IMR-90 (cell line): Measurements from ENCODE around the gene NUB1. TPM values are rescaled to one million over a fixed set of nuclear protein-coding genes. Genes with fewer than 3 reads are reported as not detected.

Experiments used
- ATAC-seq: fragments of 200-7000 bp; cut with Tn5 transposase; 2 replicates; pipeline ENCODE4 v1.9.1; 2020; ENCODE audit warnings: low read depth, mild to moderate bottlenecking, moderate library complexity
- BruUV-seq: library from RNA; stranded (reverse); fragments of 400-500 nt; replicated peaks from 2 replicates; lab custom pipeline; 2021; lab: Mats Ljungman, UMichigan
- CTCF ChIA-PET: fragments of 300-600 bp; formaldehyde crosslinking; extraction: SDS; loops from one replicate; lab custom pipeline; 2021; ENCODE audit warnings: antibody characterized with exemption; lab: Yijun Ruan, JAX
- POLR2A ChIA-PET: fragments of 300-600 bp; sonication (Branson Sonifier 250); formaldehyde crosslinking; loops from one replicate; lab custom pipeline; 2022; ENCODE audit warnings: antibody characterized with exemption; ENCODE audit not compliant: unreplicated experiment; lab: Charles Lee
- DNase-seq: peaks from one replicate; pipeline ENCODE4 v3.0.0; 2013
- H2AFZ ChIP-seq: replicated peaks from 2 replicates; pipeline ENCODE3; 2013; ENCODE audit warnings: low read length, mild to moderate bottlenecking; ENCODE audit not compliant: poor library complexity
- H2AK5ac ChIP-seq: 2 replicates; pipeline ENCODE4 v1.6.1; 2013; ENCODE audit warnings: low read depth, low read length, inconsistent platforms
- H2AK9ac ChIP-seq: replicated peaks from 2 replicates; pipeline ENCODE3; 2013; ENCODE audit warnings: mild to moderate bottlenecking, low read depth, low read length, moderate library complexity; ENCODE audit not compliant: poor library complexity
- H2BK120ac ChIP-seq: 2 replicates; pipeline ENCODE4 v1.6.1; 2013; ENCODE audit warnings: low read depth, low read length, inconsistent platforms
- H2BK15ac ChIP-seq: 3 replicates; pipeline ENCODE4 v1.6.1; 2013; ENCODE audit warnings: low read depth, low read length, inconsistent platforms
- H2BK20ac ChIP-seq: 2 replicates; pipeline ENCODE4 v1.6.1; 2013; ENCODE audit warnings: low read depth, mild to moderate bottlenecking, inconsistent platforms, low read length, moderate library complexity
- H2BK5ac ChIP-seq: 2 replicates; pipeline ENCODE4 v1.6.1; 2013; ENCODE audit warnings: mild to moderate bottlenecking, low read depth, low read length, inconsistent platforms; ENCODE audit not compliant: poor library complexity, severe bottlenecking
- H3K14ac ChIP-seq: replicated peaks from 2 replicates; pipeline ENCODE4 v1.6.1; 2013; ENCODE audit warnings: low read depth, low read length, inconsistent platforms
- H3K18ac ChIP-seq: 2 replicates; pipeline ENCODE4 v1.6.1; 2013; ENCODE audit warnings: low read depth, low read length, control low read depth
- H3K23ac ChIP-seq: 2 replicates; pipeline ENCODE4 v1.6.1; 2013; ENCODE audit warnings: low read depth, low read length, inconsistent platforms
- H3K27ac ChIP-seq: 2 replicates; pipeline ENCODE4 v1.5.1; 2013; ENCODE audit warnings: mild to moderate bottlenecking, control low read depth, low read length; ENCODE audit not compliant: insufficient read depth
- H3K27me3 ChIP-seq: 2 replicates; pipeline ENCODE4 v1.6.1; 2013; ENCODE audit warnings: low read length; ENCODE audit not compliant: control insufficient read depth, insufficient read depth
- H3K36me3 ChIP-seq: 2 replicates; pipeline ENCODE4 v1.6.1; 2013; ENCODE audit warnings: low read length, mixed read lengths; ENCODE audit not compliant: control insufficient read depth, insufficient read depth
- H3K4ac ChIP-seq: 2 replicates; pipeline ENCODE4 v1.6.1; 2013; ENCODE audit warnings: low read depth, low read length, inconsistent platforms
- H3K4me1 ChIP-seq: 2 replicates; pipeline ENCODE4 v1.6.1; 2013; ENCODE audit warnings: low read length, mixed read lengths; ENCODE audit not compliant: control insufficient read depth, insufficient read depth
- H3K4me2 ChIP-seq: 2 replicates; pipeline ENCODE4 v1.6.1; 2013; ENCODE audit warnings: low read depth, mild to moderate bottlenecking, control low read depth, low read length, moderate library complexity
- H3K4me3 ChIP-seq: 2 replicates; pipeline ENCODE4 v1.5.1; 2013; ENCODE audit warnings: low read depth, mild to moderate bottlenecking, control low read depth, low read length, moderate library complexity; ENCODE audit not compliant: insufficient read depth
- H3K56ac ChIP-seq: 2 replicates; pipeline ENCODE4 v1.6.1; 2013; ENCODE audit warnings: low read length, inconsistent platforms; ENCODE audit not compliant: insufficient read depth; ENCODE audit errors: extremely low read depth
- H3K79me1 ChIP-seq, 2 experiments: 2 replicates each; pipeline ENCODE4 v1.6.1; 2013; ENCODE audit warnings: low read length in 2 of 2, inconsistent platforms in 1 of 2, low read depth in 1 of 2
- H3K9ac ChIP-seq: 2 replicates; pipeline ENCODE4 v1.6.1; 2013; ENCODE audit warnings: low read depth, low read length, control low read depth
- H3K9me1 ChIP-seq: 2 replicates; pipeline ENCODE4 v1.6.1; 2013; ENCODE audit warnings: low read length, inconsistent platforms; ENCODE audit not compliant: insufficient read depth
- H3K9me3 ChIP-seq: 2 replicates; pipeline ENCODE4 v1.6.1; 2013; ENCODE audit warnings: low read length; ENCODE audit not compliant: control insufficient read depth, insufficient read depth
- H4K20me1 ChIP-seq: 2 replicates; pipeline ENCODE4 v1.6.1; 2013; ENCODE audit warnings: low read length, inconsistent platforms; ENCODE audit not compliant: insufficient read depth
- H4K5ac ChIP-seq: 2 replicates; pipeline ENCODE4 v1.6.1; 2013; ENCODE audit warnings: mild to moderate bottlenecking, low read depth, low read length, control low read depth
- H4K8ac ChIP-seq, 2 experiments: 2 replicates each; pipeline ENCODE4 v1.6.1; 2013; ENCODE audit warnings: low read depth in 2 of 2, low read length in 2 of 2, control low read depth in 1 of 2, inconsistent platforms in 1 of 2
- H4K91ac ChIP-seq: 2 replicates; pipeline ENCODE4 v1.6.1; 2013; ENCODE audit warnings: low read depth, low read length, inconsistent platforms; ENCODE audit not compliant: insufficient read depth
- CEBPB ChIP-seq: IDR thresholded peaks from 2 replicates; pipeline ENCODE4 v1.6.1; 2012; ENCODE audit warnings: low read depth, low read length, improper control_type of control experiment
- MXI1 ChIP-seq: IDR thresholded peaks from 2 replicates; pipeline ENCODE4 v1.6.1; 2012; ENCODE audit warnings: low read depth, mild to moderate bottlenecking, low read length, moderate library complexity, borderline replicate concordance
- POLR2A ChIP-seq: IDR thresholded peaks from 2 replicates; pipeline ENCODE4 v1.6.1; 2012; ENCODE audit warnings: mild to moderate bottlenecking, low read depth, low read length
- dilution Hi-C: fragments of 300-500 bp; cut with HindIII; formaldehyde crosslinking; loops from one replicate; pipeline ENCODE4 v1.14.3; 2018; ENCODE audit warnings: low sequenced_read_pairs; ENCODE audit not compliant: unreplicated experiment
- in situ Hi-C: fragments of 300-500 bp; cut with MboI; formaldehyde crosslinking; loops from 3 replicates; pipeline ENCODE4 v1.14.3; 2019; ENCODE audit warnings: low sequenced_read_pairs, inconsistent platforms, mixed read lengths
- intact Hi-C: fragments of 100-400 bp; cut with micrococcal nuclease; formaldehyde crosslinking; loops from 2 replicates; pipeline ENCODE4 v1.10.0; 2022
- polyA plus RNA-seq, 3 experiments: library from polyadenylated mRNA; depleted of rRNA; stranded (reverse); fragments of >200 nt; gene quantifications; 2 replicates each; pipeline ENCODE4 v1.2.3, GENCODE V29; 2012; ENCODE audit warnings: low replicate concordance in 1 of 3
- total RNA-seq: library from RNA; depleted of rRNA; stranded (reverse); fragments of >200 nt; gene quantifications from 2 replicates; pipeline ENCODE4 v1.2.3, GENCODE V29; 2012

NUB1 gene
- total and polyA plus RNA-seq, 2 of the 4 experiments (the other 2 are of a cell fraction) = 20.1 to 29.7 TPM

DNA sequence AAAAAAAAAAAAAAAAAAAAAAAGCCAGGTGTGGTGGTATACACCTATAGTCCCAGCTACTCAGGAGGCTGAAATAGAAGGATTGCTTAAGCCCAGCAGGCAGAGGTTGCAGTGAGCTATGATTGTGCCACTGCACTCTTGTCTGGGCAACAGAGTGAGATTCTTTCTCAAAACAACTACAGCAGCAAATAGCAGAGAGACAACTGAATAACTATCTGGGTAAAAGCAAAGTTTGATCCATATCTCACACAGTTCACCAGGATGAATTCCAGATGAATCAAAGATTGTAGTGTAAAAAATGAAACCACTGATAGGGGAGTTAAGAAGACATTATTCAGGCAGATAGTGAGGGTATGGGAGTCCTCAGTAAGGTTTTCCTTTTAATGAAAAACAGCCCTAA lies 11.4 kb upstream of the NUB1 start:
- H3K36me3 ChIP-seq = no peaks in the 10 kb centered on the region
- H3K79me1 ChIP-seq = no peaks in the 10 kb centered on the region
- no peak overlapping the region for H2AFZ ChIP-seq
- H3K14ac ChIP-seq = no peak overlapping the region
- H3K27ac ChIP-seq = no peak overlapping the region
- peaks cover 5% of the 10 kb centered on the region for H3K9me3 ChIP-seq
- ChIA-PET CTCF (interaction anchor here (1.2 kb wide), 1 partner anchor 10 kb away, joined by 3 read pairs; no protein-coding TSS in a partner anchor), POLR2A (no interaction called here)
- no peaks in the 10 kb centered on the region for H3K9me1 ChIP-seq
- H3K4me3 ChIP-seq = no peak overlapping the region
- H3K18ac ChIP-seq = no peak overlapping the region
- no peak overlapping the region for H4K5ac ChIP-seq
- H4K91ac ChIP-seq = no peak overlapping the region
- H4K20me1 ChIP-seq = no peaks in the 10 kb centered on the region
- H3K23ac ChIP-seq = no peak overlapping the region
- H2BK15ac ChIP-seq = no peak overlapping the region
- no peak overlapping the region for H3K56ac ChIP-seq
- in situ Hi-C loops = no loop called here
- H2BK5ac ChIP-seq = no peak overlapping the region
- DNase-seq (no peak), ATAC-seq (no peak)
- TF ChIP-seq MXI1 (no peak), CEBPB (no peak), POLR2A (no peak)
- intact Hi-C loops = no loop called here
- peaks cover 2% of the 10 kb centered on the region for H3K4me1 ChIP-seq
- H2BK120ac ChIP-seq = no peak overlapping the region
- H2BK20ac ChIP-seq = no peak overlapping the region
- peaks cover 4% of the 10 kb centered on the region; the same call in 1 of the 2 replicates for H3K27me3 ChIP-seq
- BruUV-seq = no TSS peak
- no peak overlapping the region for H3K9ac ChIP-seq
- H2AK9ac ChIP-seq = no peak overlapping the region
- H3K4ac ChIP-seq = no peak overlapping the region
- dilution Hi-C loops = no loop called here
- no peak overlapping the region for H3K4me2 ChIP-seq
- no peak overlapping the region for H4K8ac ChIP-seq
- H2AK5ac ChIP-seq = no peak overlapping the region
